CD4-positive, alpha-beta T cell treated with Interleukin-17A for 4 hours (primary cell): ENCODE measurements around the gene CHCHD5.
"Not testable (repeated sequence)": the region's sequence is repeated elsewhere in the genome, so short reads cannot be mapped to it uniquely, and the experiment has no call there.

Experiments used
- DNase-seq: peaks from one replicate; pipeline ENCODE4 v3.0.0-alpha.2; 2020; ENCODE audit warnings: mixed read lengths

CHCHD5 gene, protein sequence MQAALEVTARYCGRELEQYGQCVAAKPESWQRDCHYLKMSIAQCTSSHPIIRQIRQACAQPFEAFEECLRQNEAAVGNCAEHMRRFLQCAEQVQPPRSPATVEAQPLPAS

GRCh38 chr2:112584134-112584890, at the start of gene CHCHD5:
TSS of gene CHCHD5 (plus strand) at chr2:112584609. CDS start at chr2:112584648, 39 bp downstream.
- DNase-seq = peak; percentile 93

- no peak for DNase-seq
Observed at GRCh38 chr2:112534826-112535225, 49.6 kb upstream of the CHCHD5 start.

DNA sequence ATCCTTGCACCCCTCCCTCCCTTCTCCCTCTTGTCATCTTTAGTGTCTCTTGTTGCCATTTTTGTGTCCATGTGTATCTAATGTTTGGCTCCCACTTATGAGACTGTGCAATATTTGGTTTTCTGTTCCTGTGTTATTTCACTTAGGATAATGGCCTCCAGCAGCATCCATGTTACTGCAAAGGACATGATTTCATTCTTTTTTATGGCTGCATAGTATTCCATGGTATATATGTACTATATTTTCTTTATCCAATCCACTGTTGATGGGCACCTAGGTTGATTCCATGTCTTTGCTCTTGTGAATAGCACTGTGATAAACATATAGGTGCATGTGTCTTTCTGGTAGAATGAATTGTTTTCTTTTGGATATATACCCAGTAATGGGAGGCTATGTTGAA, 47.7 kb upstream of the CHCHD5 start:
- not testable (repeated sequence) for DNase-seq

- no peak for DNase-seq
Observed at GRCh38 chr2:112539306-112539705, 45.1 kb upstream of the CHCHD5 start.

GRCh38 chr2:112540906-112541305, 43.5 kb upstream of the CHCHD5 start:
- no peak for DNase-seq

GRCh38 chr2:112541315-112542122, 42.9 kb upstream of the CHCHD5 start:
- DNase-seq = peak; percentile 70

DNA sequence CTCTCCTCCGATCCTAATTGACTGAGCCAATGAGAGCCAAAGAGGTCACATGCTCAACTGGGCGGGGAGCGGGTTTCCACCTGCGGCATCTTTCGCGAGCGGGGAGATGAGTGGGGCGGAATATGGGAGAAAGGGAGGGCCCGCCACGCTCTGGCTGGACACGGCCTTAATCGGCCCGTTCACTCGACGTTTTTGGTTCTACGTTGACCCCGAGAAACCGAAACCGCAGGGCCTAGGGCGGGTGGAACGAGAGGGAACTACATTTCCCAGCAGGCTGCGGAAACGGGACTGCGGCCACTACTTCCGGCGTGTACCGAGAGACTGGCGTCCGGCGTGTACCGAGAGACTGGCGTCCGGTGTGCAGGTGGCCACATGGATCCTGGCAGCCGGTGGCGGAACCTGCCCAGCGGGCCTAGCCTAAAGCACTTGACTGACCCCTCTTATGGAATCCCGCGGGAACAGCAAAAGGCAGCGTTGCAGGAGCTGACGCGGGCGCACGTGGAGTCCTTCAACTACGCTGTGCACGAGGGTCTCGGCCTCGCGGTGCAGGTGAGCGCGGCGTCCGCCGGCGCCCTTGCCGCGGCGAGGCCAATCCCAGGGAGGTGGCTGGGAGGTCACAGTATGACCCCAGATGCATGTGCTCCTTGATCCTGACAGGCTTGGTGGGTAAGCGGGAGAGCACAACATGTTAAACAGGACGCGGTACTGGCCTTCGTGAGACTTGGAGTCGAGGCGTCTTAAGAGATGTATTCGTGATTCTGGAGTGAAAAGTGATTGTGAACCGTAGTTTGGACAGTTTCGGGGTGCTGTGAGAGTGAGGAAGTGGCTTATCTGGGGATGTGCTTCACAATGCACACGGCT, 42.1 kb upstream of the CHCHD5 start, which contains the start of gene POLR1B:
TSS of gene POLR1B (plus strand) at position 343 of the 861 bp plus-strand sequence. CDS start at position 373, 30 bp downstream.
- peak; percentile 73 for DNase-seq

DNA sequence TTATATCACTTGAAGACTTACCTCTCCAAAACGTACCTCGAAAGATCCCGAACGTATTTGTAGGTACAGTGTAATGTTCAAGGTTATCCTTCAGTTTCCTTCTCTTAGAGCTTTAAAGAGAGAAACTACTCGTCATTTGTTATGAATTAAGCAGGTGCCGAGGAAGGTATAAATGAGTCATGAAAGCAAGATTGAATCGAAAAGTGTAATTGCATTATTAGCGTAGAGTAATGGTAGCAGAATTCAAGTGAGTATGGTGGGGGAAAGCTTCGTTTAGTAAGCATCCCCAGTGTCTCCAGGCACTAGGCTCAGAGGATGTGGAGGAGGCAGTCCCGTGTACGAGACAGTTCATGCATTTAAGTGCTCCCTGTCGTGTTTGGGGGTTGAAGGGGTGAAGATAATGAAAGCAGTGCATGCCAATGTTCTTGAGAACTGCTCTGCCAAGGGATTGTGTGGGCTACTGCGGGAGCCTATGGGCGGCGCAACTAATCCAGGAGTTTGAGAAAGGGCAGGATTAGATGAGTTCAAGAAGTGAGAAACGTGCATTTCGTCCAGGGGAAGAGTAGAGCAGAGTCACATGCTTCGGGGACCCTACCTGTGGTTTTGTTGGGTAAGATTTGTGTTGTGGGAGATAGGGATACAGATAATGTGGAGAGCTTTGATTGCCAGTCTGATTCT, 41.3 kb upstream of the CHCHD5 start:
- DNase-seq = peak; percentile 5

- DNase-seq = no peak
Observed at GRCh38 chr2:112547333-112547732, 37.1 kb upstream of the CHCHD5 start.

DNA sequence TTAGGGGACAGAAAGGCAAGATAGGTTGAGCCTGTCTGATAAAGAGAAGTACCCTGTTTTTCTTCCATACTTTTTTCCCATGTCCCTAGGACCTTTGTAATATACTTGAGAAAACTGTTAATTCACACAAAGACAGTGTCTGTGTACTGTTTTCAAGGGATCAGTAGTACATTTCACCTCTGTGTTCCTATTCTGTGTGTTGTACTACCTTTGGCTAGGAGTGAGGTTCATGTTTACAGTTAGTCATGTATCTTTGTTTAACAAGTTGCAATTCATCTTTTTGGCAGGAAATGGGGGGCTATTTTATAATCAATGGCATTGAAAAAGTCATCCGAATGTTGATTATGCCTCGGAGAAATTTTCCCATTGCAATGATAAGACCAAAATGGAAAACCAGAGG, 35.4 kb upstream of the CHCHD5 start:
- DNase-seq = no peak

DNA sequence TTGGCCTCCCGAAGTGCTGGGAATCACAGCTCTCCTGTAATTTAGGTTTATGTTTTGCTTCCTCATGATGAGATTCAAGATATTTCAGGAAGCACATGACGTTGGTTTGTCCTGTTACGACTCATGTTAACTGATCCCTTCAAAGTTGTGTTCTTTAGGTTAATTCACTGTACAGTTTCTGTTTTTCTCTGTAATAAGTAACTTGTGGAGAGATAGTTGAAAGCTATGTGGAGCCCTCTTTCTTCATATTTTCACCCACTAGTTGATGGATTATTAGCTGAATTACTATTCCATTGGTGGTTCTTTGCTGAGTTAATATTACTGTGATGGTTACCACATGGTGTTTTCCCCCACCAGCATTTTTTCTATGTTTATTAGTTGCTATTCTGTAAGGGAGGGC, 18.3 kb upstream of the CHCHD5 start:
- DNase-seq = no peak

- not testable (repeated sequence) for DNase-seq
Observed at GRCh38 chr2:112566508-112566907, 17.9 kb upstream of the CHCHD5 start.

DNA sequence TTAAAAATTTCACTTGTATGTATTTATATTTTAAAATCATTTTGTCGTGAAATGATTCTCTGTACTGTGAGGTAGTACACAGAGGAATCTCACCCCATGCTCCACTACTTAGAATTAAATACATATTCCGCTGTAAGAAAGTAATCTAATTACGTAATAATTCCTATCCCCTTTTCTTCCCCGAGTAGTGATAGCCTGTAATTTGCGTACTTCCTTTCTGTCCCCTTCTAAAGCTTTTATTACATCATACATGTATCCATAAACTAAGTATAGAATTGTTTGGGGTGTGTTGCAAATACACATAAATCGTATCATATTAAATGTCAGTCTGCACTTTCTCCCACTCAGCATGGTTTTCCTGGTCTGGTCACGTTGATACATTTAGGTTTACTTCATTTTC, 12.4 kb upstream of the CHCHD5 start:
- DNase-seq = no peak

GRCh38 chr2:112577756-112578155, 6.7 kb upstream of the CHCHD5 start:
- DNase-seq = no peak

DNA sequence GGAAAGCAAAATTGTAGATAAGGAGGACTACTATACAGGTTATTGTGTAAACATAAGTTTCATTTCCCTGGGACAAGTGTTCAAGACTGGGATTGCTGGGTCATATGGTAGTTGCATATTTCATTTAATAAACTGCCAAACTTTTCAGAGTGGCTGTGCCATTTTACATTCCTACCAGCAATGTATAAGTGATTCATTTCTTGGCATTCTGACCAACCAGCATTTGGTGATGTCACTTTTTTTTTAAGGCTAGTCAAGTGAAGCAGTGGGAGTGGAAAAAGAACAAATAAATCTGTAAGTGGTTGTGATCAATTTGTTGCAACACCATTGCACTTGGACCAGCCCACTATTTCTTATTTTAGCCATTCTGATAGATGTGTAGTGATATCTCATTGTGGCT, 5.2 kb upstream of the CHCHD5 start:
- DNase-seq = no peak

- DNase-seq = no peak
Observed at GRCh38 chr2:112580084-112580483, 4.3 kb upstream of the CHCHD5 start.

DNA sequence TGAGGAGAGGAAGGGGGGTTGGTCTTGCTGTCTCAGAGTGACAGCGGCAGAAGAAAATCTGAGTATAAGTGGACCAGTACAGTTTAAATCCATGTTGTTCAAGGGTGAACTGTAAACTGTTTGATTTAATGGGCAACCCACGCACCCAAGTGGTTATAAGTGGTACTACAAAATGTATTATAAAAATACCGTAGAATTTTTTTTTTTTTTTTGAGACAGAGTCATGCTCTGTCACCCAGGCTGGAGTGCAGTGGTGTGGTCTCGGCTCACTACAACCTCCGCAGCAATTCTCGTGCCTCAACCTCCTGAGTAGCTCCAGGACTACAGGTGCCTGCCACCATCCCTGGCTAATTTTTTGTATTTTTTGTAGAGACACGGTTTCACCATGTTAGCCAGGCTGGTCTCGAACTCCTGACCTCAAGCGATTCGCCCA, 2.1 kb upstream of the CHCHD5 start:
- DNase-seq = peak; percentile 43

GRCh38 chr2:112583497-112584133, 794 bp upstream of the CHCHD5 start:
- DNase-seq = peak; percentile 3

GRCh38 chr2:112584891-112585250, 462 bp downstream of the CHCHD5 start:
- DNase-seq = no peak

- no peak for DNase-seq
Observed at GRCh38 chr2:112585400-112585799, 991 bp downstream of the CHCHD5 start.

DNA sequence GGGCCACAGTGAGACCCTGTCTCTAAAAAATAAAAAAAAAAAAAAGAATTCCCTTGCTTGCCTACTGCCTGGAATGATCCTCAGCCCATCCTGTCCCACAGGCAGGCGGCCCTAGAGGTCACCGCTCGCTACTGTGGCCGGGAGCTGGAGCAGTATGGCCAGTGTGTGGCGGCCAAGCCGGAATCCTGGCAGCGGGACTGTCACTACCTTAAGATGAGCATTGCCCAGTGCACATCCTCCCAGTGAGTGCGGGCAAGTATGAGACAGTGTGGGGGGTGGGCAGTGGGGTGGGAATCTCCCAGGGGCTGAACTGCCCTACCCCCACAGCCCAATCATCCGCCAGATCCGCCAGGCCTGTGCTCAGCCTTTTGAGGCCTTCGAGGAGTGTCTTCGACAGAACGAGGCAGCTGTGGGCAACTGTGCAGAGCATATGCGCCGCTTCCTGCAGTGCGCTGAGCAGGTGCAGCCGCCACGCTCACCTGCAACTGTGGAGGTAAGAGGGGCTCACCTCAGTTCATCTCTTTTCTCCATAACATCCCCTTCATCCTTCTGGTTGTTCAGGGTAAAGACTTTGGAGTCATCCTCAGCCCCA, 1.6 kb downstream of the CHCHD5 start:
- DNase-seq = no peak
